Daoy (cell line): Measurements from ENCODE around the gene UBAP1L. TPM values are rescaled to one million over a fixed set of nuclear protein-coding genes. Genes with fewer than 3 reads are reported as not detected.

ENCODE experiments used
- DNase-seq: peaks from one replicate; pipeline ENCODE4 v3.0.0-alpha.2; 2015; ENCODE audit warnings: low read depth
- total RNA-seq: library from RNA; depleted of rRNA; stranded (reverse); fragments of >200 nt; shearing (Covaris generic); gene quantifications from 2 replicates; pipeline ENCODE4 v1.2.3, GENCODE V29; 2014

UBAP1L gene
- total RNA-seq, 1 experiment from 2014 or later, result 0.06 TPM

- no peak for DNase-seq
Measured at GRCh38 chr15:65066635-65067316, 48.2 kb downstream of the UBAP1L start.

GRCh38 chr15:65066001-65066634 lies 48.9 kb downstream of the UBAP1L start:
- DNase-seq, result peak; percentile 58

DNA sequence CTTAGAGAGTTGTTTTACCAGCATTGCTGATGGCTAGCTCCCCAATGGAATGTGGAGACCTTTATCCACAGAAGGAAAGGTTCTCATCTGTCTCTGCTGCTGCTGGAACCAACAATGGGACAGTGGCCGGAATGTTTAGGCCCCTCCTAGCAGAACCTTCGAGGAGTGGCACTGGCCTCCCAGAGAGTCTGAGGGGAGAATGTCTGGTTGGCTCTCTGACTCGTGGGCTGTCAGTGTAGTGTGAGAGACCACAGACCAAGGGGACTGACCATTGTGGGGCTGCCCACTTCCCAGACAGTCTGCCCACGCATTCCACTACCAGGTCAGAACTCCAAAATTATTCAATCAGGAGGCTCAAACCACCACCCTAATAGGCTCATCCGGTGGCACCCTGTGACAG lies 52.3 kb downstream of the UBAP1L start:
- DNase-seq, result no peak

DNA sequence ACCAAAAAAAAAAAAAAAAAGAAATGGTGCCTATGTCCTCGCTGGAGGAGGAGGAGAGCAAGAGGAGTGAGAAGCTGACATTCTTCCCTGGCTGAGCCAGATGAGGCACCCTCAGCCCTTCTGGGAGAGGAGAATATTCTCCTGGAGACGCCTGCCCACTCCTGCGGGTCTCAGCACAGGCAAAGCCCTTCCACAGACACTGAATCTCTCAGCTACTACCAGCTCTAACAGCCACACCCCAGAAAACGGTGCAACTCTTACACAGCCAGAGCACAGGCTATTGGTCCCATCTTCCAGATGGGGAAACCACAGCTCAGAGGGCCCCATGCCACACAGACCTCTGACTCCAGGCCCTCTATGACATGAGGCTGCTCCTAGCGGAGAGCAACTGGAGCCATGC lies 52.9 kb downstream of the UBAP1L start:
- no peak for DNase-seq

DNA sequence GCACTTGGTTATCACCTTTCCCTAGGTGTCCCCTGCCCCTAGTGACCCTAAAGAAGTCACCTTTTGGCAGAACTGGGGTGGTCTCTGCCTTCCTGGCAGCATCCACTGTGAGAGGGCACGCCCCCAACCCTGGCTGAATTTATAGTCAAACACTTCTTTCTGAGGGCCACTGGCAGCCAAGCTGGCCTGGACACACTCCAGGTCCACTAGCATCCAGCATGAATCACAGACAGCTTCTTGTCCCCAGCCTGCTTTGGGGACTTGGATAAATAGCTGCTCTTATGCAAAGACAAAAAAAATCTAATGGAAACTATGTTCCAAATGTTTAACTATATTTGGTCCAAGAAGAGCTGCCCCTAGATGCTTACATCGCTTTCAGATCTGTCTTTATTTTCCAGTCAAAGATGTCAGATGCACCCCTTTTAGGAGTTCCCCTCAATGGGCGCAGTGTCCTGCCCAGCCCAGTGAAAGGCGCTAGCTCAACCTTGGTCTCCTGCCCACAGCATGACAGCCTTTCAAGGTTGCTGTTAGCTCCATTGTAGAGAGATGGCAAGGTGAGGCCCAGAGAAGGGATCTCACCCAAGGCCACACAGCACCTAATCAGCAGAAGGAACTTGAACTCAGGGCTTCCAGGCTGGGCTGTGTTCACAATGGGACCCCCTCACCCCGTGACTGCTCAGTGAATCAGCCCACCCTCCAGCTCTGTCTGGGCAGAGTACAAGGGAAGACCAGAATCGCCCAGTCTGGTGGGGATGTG lies 54.2 kb downstream of the UBAP1L start:
- no peak for DNase-seq

- DNase-seq, result no peak
Measured at GRCh38 chr15:65059931-65060596, 54.9 kb downstream of the UBAP1L start.

- no peak for DNase-seq
Measured at GRCh38 chr15:65059369-65059750, 55.6 kb downstream of the UBAP1L start.

GRCh38 chr15:65058394-65059368 lies 56.3 kb downstream of the UBAP1L start:
- no peak for DNase-seq

- no peak for DNase-seq
Measured at GRCh38 chr15:65057549-65057940, 57.5 kb downstream of the UBAP1L start.

- DNase-seq, result no peak
Measured at GRCh38 chr15:65056868-65057548, 58.0 kb downstream of the UBAP1L start.

DNA sequence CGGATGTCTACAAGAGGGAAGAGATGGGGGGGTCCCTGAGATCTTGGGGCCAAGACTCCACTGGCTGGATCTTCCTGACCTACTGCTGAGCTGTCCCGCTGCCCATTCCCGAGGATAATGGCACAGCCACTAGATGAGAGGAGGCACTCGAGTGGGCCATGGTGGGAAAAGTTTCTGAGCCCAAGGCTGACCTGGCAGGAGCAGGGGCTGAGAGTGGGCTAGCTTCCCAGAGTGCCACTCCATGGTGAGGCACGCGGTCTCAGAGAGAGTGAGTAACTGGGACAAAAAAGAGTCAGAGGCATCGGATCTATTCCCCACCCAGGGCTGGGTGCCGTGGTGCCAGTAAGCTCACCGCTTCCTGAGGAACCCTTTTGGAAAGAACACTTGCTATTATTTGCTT lies 58.9 kb downstream of the UBAP1L start:
- no peak for DNase-seq

- DNase-seq, result no peak
Measured at GRCh38 chr15:65055201-65055870, 59.7 kb downstream of the UBAP1L start.

GRCh38 chr15:65054333-65055200 lies 60.4 kb downstream of the UBAP1L start:
- peak; percentile 67 for DNase-seq

DNA sequence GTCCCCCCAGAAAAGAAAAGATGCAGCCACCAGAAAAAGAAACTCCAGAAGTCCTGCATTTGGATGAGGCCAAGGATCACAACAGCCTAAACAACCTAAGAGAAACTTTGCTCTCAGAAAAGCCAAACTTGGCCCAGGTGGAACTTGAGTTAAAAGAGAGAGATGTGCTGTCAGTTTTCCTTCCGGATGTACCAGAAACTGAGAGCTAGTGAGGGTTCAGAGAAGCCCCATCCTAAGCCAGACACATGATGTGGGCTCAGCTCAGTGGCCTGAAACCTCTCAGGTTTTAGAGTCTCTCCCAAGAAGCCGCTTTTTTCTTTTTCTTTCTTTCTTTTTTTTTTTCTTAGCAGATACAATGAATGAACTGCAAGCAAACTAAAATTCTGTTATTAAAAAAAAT lies 62.0 kb downstream of the UBAP1L start:
- no peak for DNase-seq

- DNase-seq, result no peak
Measured at GRCh38 chr15:65051266-65051665, 63.7 kb downstream of the UBAP1L start.

- no peak for DNase-seq
Measured at GRCh38 chr15:65050270-65050669, 64.7 kb downstream of the UBAP1L start.

DNA sequence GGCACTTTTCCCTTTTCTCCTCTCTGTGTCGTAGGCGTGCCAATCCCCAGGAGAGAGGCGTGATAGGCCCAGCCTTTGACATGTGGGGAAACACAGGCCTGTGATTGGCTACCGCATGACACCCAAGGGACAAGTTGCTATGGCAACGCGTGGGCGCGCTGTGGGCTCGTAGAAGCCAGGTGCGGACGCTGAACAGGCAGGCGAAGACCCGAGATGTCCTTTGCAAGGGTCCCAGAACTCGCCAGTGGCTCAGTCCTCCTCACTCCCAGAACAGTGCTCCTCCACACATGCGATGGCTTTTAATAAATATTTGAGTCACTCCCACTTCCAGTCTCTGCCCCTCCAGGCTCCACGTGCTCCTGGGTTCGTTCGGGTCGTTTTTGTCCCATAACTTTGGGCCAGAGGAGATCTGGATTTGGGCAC lies 65.6 kb downstream of the UBAP1L start:
- DNase-seq, result peak; percentile 95

DNA sequence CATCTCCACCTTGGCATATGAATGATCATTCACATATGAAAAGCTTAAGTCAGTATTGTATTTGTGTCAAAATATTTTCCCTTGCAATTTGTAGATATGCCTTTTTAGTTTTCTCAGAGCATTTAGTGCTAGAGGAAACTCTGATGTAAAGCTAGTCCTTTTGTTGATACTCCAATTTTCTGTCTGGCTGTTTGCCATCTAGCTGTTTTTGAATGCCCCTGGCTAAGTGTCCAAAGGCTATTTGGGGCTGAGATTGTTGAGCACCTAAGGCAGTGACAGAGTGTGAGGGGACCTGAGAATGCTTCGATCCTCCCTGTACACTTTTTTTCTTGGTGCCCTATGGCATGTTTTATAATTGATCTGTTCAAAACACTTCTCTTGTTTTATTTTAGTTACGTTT lies 66.8 kb downstream of the UBAP1L start:
- DNase-seq, result no peak
